Stimulated activated CD8-positive, alpha-beta memory T cell treated with anti-CD3 and anti-CD28 coated beads, Interleukin-12 subunit alpha, Interleukin-12 subunit beta, amount 100 ng/mL, for 4 hours (primary cell): ENCODE results near the gene TEDC2.

Experiments
- DNase-seq: peaks from one replicate; pipeline ENCODE4 v3.0.0-alpha.2; 2020; ENCODE audit warnings: low read depth

Gene TEDC2

GRCh38 chr16:2466667-2467527, 7.0 kb downstream of the TEDC2 start:
- DNase-seq, result no peak

GRCh38 chr16:2467528-2468232, 7.8 kb downstream of the TEDC2 start:
- no peak for DNase-seq

- no peak for DNase-seq
These were observed 8.4 kb downstream of the TEDC2 start for GRCh38 chr16:2468233-2468724.

GRCh38 chr16:2468725-2469398, 9.0 kb downstream of the TEDC2 start:
- DNase-seq, result no peak

- no peak for DNase-seq
These were observed 9.7 kb downstream of the TEDC2 start for GRCh38 chr16:2469399-2470233.

GRCh38 chr16:2470234-2470601, 10.3 kb downstream of the TEDC2 start:
- DNase-seq, result no peak

GRCh38 chr16:2470603-2471015, 10.7 kb downstream of the TEDC2 start:
- DNase-seq, result no peak

GRCh38 chr16:2471016-2471652, 11.2 kb downstream of the TEDC2 start, which contains the start of gene NTN3:
NTN3 (plus strand) TSS chr16:2471297; CDS start chr16:2471702, 405 bp downstream.
- no peak for DNase-seq

GRCh38 chr16:2471653-2472487, 12.0 kb downstream of the TEDC2 start:
- no peak for DNase-seq

GRCh38 chr16:2472488-2472864, 12.6 kb downstream of the TEDC2 start:
- DNase-seq, result no peak

GRCh38 chr16:2472885-2473445, 13.1 kb downstream of the TEDC2 start:
- DNase-seq, result no peak

GRCh38 chr16:2473446-2473926, 13.6 kb downstream of the TEDC2 start:
- DNase-seq, result no peak

GRCh38 chr16:2473999-2474876, 14.3 kb downstream of the TEDC2 start:
- peak; percentile 60 for DNase-seq

GRCh38 chr16:2474877-2475412, 15.0 kb downstream of the TEDC2 start, which contains the start of gene TBC1D24:
TBC1D24 (plus strand) TSS chr16:2475127; CDS start chr16:2496149, 21,022 bp downstream.
- peak; percentile 81 for DNase-seq

- peak; percentile 37 for DNase-seq
These were observed 15.8 kb downstream of the TEDC2 start for GRCh38 chr16:2475413-2476344.

- no peak for DNase-seq
These were observed 16.4 kb downstream of the TEDC2 start for GRCh38 chr16:2476345-2476720.

- no peak for DNase-seq
These were observed 16.8 kb downstream of the TEDC2 start for GRCh38 chr16:2476741-2477140.
